Activated T-helper 1 cell treated with Interleukin-2 at 50 U/mL for 16 hours (primary cell): Measurements from ENCODE around the gene ATP8A2.
"Not testable (repeated sequence)": the region's sequence is repeated elsewhere in the genome, so short reads cannot be mapped to it uniquely, and the experiment has no call there.

Experiments
- DNase-seq: peaks from one replicate; pipeline ENCODE4 v3.0.0-alpha.2; 2020; ENCODE audit warnings: low read depth

The ATP8A2 gene

GRCh38 chr13:25371875-25372283 is at the start of gene ATP8A2:
Gene ATP8A2, plus strand, starts transcription at chr13:25371974. Its CDS starts 239 bp downstream, at chr13:25372213.
- no peak for DNase-seq

DNA sequence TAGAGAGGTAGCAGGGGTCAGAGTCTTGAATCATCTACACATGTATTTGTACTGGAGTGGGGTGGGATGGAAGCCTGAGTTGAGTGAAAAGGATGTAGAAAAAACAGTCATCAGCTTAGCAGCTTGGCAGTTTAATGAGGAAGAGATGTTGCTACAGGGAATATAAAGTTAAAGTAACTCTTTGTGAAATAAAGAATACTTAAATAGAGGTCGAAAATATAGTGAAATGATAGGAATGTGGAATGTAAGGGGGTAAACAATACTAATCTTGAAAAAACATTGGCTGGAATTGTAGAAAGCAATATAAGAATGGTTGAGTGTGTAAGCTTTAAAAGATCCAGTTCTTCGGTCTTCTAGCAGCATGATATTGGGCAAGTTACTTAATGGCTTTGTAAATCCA is 47.7 kb upstream of the ATP8A2 start:
- DNase-seq = no peak

- no peak for DNase-seq
Observed at GRCh38 chr13:25329706-25330105, 42.1 kb upstream of the ATP8A2 start.

DNA sequence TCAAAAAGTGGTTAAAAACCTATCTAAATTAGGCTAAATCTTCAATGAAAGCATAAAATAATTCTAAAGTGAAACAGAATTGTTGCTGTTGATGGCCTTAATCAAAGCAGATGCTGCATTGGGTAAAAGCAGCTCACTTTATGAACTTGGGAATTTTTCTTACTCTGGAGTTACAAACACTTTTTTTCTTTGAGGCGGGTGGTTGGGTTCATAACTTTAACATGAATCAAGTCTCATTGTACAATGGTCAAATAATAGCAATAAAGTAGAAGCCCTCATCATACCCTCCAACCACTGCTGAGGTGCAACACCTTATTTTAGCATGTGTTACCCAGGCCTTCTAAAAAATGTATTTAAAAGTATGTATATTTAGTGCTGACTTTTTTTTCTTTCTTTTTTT is 41.2 kb upstream of the ATP8A2 start:
- no peak for DNase-seq

- no peak for DNase-seq
Observed at GRCh38 chr13:25335856-25336255, 35.9 kb upstream of the ATP8A2 start.

DNA sequence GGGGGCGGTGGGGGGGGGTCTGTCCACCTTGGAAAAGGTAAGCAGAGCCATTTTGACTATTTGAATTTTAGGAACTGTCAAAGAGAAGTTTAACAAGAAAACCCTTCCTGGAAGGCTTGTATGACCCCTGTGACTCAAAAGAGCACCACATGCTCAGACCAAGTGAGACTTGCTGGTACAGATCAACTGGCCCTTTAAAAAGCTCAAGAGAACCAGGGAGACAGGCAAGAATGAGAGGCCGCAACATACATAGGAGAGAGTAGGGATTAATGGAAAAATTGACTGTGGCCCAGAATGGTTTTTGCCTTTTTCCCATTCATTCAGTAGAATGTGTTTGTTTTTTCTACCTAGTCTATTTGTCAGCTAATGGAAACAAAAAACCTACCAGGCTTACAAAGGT is 26.2 kb upstream of the ATP8A2 start:
- no peak for DNase-seq

DNA sequence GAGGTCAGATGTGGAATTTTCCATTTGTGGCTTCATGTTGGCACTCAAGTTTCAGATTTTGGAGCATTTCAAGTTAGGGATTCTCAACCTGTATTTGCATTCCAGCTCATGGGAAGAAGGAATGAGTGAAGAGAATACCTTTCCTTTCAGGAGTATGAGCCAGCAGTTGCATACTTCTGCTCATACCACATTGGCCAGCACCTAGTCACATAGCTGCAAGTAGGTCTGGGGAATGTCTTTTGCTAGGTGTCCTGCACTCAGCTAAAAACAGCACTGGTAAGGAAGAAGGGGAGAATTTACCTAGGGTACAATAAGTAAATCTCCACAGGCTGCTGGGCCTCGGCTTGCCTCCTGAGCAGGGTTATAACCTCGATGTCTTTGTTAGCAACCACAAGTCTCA is 24.6 kb upstream of the ATP8A2 start:
- no peak for DNase-seq

- no peak for DNase-seq
Observed at GRCh38 chr13:25351404-25351803, 20.4 kb upstream of the ATP8A2 start.

DNA sequence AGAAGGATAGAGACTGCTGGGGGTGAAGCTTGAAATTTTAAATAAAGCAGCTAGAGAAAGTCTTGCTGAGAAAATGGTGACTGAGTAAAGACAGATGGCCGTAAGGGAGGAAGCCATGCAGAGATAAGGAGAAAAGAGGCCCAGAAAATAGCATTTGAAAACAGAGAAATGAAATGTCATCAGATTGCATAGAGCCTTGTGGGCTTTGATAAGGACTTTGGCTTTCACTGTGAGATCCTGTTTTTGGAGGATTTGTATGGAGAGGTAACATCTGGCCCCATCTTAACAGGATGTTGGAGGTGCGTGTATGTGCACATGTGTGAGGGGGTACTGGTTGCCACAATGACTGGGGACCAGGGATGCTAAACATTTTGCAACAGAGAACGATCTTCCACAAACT is 19.5 kb upstream of the ATP8A2 start:
- no peak for DNase-seq

DNA sequence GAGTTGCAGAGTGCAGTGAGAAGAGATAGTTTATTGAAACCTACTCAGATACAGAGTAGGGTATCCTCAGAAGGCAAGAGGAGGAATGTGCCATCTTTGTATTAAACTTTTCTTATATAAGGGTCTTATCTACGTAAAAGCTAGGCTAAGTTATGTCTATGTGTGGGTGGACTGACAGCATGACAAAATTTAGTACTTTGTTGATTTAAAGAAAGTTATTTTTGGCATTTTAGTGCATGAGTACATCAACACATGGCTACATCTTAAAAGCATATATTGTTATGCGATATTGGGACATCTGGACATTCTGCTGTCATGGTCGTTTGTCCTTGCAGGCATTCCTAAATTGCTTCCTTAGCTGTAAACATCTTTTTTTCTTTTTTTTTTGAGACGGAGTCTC is 19.0 kb upstream of the ATP8A2 start:
- DNase-seq = no peak

GRCh38 chr13:25353344-25353743 is 18.4 kb upstream of the ATP8A2 start:
- no peak for DNase-seq

DNA sequence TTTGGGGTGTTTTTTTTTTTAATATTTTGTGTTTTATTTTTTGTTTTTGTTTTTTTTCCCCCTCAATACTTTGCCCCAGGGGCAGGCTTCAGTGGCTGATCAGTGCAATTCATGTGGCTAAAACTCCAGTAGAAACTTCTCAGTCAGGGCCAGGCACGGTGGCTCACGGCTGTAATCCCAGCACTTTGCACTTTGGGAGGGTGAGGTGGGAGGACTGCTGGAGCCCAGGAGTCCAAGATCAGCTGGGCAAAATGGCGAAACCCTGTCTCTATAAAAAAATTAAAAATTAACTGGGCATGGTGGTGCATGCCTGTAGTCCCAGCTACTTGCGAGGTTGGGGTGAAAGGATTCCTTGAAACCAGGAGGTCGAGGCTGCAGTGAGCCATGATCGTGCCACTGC is 17.4 kb upstream of the ATP8A2 start:
- no peak for DNase-seq

DNA sequence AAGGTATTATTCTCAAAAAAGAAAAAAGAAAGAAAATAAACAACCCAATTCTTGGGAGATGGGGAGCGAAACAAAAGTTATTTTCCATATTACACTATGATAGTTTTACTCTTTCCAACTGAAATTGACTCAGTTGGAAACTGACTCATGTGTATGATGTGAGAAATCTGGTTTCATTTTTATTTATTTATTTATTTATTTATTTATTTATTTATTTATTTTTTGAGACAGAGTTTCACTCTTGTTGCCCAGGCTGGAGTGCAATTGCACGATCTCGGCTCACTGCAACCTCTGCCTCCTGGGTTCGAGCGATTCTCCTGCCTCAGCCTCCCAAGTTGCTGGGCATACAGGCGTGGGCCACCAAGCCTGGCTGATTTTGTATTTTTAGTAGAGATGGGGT is 11.3 kb upstream of the ATP8A2 start:
- DNase-seq = not testable (repeated sequence)

- DNase-seq = no peak
Observed at GRCh38 chr13:25365720-25366235, 6.0 kb upstream of the ATP8A2 start.

DNA sequence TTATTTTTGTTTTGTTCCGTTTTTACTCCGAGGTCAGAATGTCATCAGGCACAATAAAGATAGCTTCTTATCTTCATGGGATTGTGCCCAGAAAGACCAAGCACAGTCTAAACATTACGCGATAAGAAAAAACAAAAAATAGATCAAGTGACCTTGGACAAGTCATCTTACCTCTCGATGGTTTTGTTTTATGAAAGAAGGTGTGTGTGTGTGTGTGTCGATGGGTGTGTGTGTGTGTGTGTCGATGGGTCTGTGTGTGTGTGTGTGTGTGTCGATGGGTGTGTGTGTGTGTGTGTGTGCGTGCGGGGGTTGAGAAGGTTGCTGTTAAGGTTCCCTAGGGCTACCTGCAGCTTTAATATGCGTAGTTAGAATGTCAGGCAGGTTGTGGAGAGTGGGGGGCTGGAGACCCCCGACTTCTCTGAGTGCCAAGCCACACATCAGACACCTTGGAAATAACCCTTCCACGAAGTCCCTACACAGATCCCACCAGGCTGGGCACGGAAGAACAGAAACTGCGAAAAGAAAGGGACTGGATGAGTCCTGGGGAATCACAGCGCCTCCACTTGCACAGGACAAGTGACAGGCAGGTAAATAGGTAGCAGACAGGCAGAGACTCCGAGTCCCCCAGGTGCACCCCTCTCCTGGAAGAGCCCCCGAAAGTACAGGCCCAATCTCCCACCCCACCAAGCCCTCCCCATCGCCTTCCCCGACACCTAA is 458 bp upstream of the ATP8A2 start:
- DNase-seq = no peak

- no peak for DNase-seq
Observed at GRCh38 chr13:25372284-25373081, 709 bp downstream of the ATP8A2 start.

DNA sequence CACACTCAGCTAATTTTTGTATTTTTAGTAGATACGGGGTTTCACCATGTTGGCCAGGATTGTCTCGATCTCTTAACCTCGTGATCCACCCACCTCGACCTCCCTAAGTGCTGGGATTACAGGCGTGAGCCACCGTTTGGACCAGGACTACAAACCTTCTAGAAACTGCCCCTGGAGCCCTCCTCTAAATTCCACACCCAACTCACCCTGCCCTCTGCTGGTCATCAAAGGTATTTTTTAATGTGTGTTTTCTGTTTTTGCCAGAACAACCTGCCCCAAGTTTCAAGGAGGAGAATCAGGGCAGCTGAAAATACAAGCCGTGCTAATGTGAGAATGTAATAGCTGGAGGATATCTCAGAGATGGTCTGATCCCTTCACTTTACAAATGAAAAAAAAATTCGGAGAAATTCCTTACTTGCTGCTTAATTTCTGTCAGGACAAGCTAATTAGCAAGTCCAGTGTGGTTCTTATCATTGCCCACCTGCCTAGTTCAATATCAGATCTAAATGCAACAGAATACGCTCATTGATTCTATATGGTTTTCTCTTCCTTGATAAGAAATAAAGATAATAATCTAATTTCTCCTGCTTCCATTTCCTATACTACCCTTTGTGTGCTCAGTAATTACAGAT is 4.1 kb downstream of the ATP8A2 start:
- DNase-seq = no peak

DNA sequence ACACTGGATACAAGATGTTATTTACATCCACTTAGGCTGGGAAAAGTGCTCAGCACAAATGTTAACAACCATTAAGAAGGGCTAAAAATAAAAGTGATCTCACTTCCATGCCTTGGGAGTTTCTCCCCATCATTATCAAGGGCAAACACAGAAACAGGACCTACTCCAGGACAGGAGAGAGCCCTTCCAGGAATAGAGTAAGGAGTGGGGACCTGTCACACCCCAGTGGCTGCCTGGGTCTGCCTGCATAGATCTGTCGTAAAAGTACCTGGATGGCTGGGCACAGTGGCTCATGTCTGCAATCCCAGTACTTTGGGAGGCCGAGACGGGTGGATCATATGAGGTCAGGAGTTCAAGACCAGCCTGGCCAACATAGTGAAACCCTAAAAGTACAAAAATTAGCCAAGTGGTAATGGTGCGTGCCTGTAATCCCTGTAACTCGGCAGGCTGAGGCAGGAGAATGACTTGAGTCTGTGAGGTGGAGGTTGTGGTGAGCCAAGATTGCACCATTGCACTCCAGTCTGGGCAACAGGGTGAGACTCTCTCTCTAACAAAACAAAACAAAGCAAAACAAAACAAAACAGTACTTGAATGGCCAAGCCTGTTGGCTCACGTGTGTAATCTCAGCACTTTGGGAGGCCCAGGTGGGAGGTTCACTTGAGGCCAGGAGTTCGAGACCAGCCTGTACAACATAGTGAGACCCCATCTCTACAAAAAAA is 5.6 kb downstream of the ATP8A2 start:
- DNase-seq = no peak

GRCh38 chr13:25378528-25378927 is 6.8 kb downstream of the ATP8A2 start:
- no peak for DNase-seq

DNA sequence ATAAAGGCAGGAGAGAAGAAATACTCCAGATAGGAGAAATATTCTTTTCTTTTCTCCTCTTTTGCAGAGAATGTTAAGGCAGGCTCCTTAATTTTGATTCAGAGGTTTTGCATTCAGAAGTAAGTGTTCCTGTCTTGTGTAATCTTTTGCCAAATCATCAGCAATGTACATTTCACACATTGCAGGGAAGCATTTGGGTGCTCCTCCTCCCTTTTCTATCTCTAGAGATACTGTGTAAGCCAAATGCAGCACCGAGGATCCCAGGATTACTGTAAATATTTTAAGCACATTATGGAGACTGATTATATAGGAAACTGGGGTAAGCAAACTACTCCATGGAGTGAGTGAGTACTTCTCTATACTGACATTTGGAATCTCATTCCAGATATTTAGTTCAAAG is 7.2 kb downstream of the ATP8A2 start:
- DNase-seq = no peak

DNA sequence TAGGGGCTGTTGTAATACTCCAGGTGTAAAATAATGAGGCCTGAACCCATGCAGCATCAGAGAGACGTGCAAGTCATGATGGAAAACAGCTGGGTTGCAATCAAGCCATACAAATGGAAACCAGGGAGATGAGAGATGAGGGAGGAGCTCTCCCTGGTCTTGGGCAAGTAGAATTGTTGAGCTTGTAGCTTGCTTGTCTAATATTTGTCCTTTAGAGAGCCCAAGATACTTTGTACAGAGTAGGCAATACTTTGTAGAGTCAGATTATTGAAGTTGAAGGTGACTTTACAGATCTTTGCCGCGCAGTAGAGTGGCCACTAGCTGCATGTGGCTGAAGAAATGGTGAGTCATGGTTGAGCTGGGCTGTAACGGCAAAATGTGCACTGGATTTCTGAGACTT is 8.3 kb downstream of the ATP8A2 start:
- DNase-seq = no peak

DNA sequence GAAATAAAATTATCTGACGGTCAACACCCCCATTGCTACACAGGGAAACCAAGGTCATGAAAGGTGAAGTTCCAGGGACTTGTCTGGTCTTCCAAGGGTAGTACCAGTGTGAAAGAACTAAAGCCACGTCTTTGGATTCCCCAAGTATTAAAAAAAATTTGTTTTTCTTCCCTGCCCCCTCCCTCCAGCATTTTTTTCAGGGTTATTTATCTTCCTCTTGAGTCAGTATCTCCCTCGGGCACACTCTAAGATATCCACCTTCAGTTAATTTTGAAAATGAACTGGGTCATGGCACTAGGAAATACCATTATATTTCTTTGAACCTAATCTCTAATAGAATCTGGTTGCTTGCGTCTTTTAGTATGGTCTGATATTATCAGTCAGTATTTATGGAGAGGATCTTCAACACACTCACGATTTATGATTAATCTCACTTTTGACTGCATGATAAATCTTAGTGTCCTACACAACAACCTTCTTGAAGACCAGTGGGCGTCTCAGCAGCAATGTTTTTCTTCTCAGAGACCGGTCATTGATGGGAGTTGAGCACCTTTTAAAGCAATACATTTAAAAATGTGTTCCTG is 9.1 kb downstream of the ATP8A2 start:
- DNase-seq = no peak
